Measurements from ENCODE around the gene KIF26B. TPM values are rescaled to one million over a fixed set of nuclear protein-coding genes. Genes with fewer than 3 reads are reported as not detected.

KIF26B gene
- total RNA-seq, 1 donor from 2014 or later = 8.8 TPM

GRCh38 chr1:245419989-245420388, 265.2 kb downstream of the KIF26B start:
- H3K4me1 Mint-ChIP-seq (ENCODE audit: unreplicated experiment) = no peaks in the 10 kb centered on the region
- DNase-seq (ENCODE audit: extremely low spot score, unreplicated experiment) = no peak
- H3K4me3 Mint-ChIP-seq (ENCODE audit: unreplicated experiment) = no peak overlapping the region
- H3K27ac Mint-ChIP-seq (ENCODE audit: unreplicated experiment) = no peak overlapping the region
- no peaks in the 10 kb centered on the region for H3K36me3 Mint-ChIP-seq (ENCODE audit: unreplicated experiment)
- H3K9me3 Mint-ChIP-seq (ENCODE audit: unreplicated experiment) = no peaks in the 10 kb centered on the region
- peaks cover 27% of the 10 kb centered on the region for H3K27me3 Mint-ChIP-seq (ENCODE audit: unreplicated experiment)
- no peak for TF ChIP-seq CTCF (IDR thresholded peaks at IDR 0.05)

GRCh38 chr1:245420926-245421325, 266.1 kb downstream of the KIF26B start:
- Mint-ChIP-seq H3K27ac (ENCODE audit: unreplicated experiment) (no peak overlapping the region), H3K36me3 (ENCODE audit: unreplicated experiment) (no peaks in the 10 kb centered on the region), H3K9me3 (ENCODE audit: unreplicated experiment) (no peaks in the 10 kb centered on the region), H3K27me3 (ENCODE audit: unreplicated experiment) (peaks cover 27% of the 10 kb centered on the region), H3K4me1 (ENCODE audit: unreplicated experiment) (no peaks in the 10 kb centered on the region), H3K4me3 (ENCODE audit: unreplicated experiment) (no peak overlapping the region)
- no peak for TF ChIP-seq CTCF (IDR thresholded peaks at IDR 0.05)
- no peak for DNase-seq (ENCODE audit: extremely low spot score, unreplicated experiment)

GRCh38 chr1:245428681-245429080, 273.9 kb downstream of the KIF26B start:
- H3K36me3 Mint-ChIP-seq (ENCODE audit: unreplicated experiment) = peaks cover 2% of the 10 kb centered on the region
- H3K27me3 Mint-ChIP-seq (ENCODE audit: unreplicated experiment) = peaks cover 16% of the 10 kb centered on the region
- no peaks in the 10 kb centered on the region for H3K9me3 Mint-ChIP-seq (ENCODE audit: unreplicated experiment)
- no peak overlapping the region for H3K27ac Mint-ChIP-seq (ENCODE audit: unreplicated experiment)
- DNase-seq (ENCODE audit: extremely low spot score, unreplicated experiment) = no peak
- H3K4me3 Mint-ChIP-seq (ENCODE audit: unreplicated experiment) = no peak overlapping the region
- no peak for TF ChIP-seq CTCF (IDR thresholded peaks at IDR 0.05)
- H3K4me1 Mint-ChIP-seq (ENCODE audit: unreplicated experiment) = peaks cover 3% of the 10 kb centered on the region

GRCh38 chr1:245431706-245432105, 276.9 kb downstream of the KIF26B start:
- H3K27ac Mint-ChIP-seq (ENCODE audit: unreplicated experiment) = no peak overlapping the region
- H3K9me3 Mint-ChIP-seq (ENCODE audit: unreplicated experiment) = no peaks in the 10 kb centered on the region
- H3K36me3 Mint-ChIP-seq (ENCODE audit: unreplicated experiment) = no peaks in the 10 kb centered on the region
- peaks cover 3% of the 10 kb centered on the region for H3K4me1 Mint-ChIP-seq (ENCODE audit: unreplicated experiment)
- H3K27me3 Mint-ChIP-seq (ENCODE audit: unreplicated experiment) = peaks cover 12% of the 10 kb centered on the region
- DNase-seq (ENCODE audit: extremely low spot score, unreplicated experiment) = no peak
- H3K4me3 Mint-ChIP-seq (ENCODE audit: unreplicated experiment) = no peak overlapping the region
- TF ChIP-seq CTCF (IDR thresholded peaks at IDR 0.05) = no peak

- no peak for TF ChIP-seq CTCF (IDR thresholded peaks at IDR 0.05)
- H3K4me1 Mint-ChIP-seq (ENCODE audit: unreplicated experiment) = peaks cover 3% of the 10 kb centered on the region
- no peaks in the 10 kb centered on the region for H3K9me3 Mint-ChIP-seq (ENCODE audit: unreplicated experiment)
- no peak for DNase-seq (ENCODE audit: extremely low spot score, unreplicated experiment)
- H3K36me3 Mint-ChIP-seq (ENCODE audit: unreplicated experiment) = no peaks in the 10 kb centered on the region
- no peak overlapping the region for H3K27ac Mint-ChIP-seq (ENCODE audit: unreplicated experiment)
- H3K4me3 Mint-ChIP-seq (ENCODE audit: unreplicated experiment) = no peak overlapping the region
- peaks cover 9% of the 10 kb centered on the region for H3K27me3 Mint-ChIP-seq (ENCODE audit: unreplicated experiment)
Observed at GRCh38 chr1:245432228-245432875, 277.6 kb downstream of the KIF26B start.

Measured in osteocyte (in vitro differentiated cells).